Neural progenitor cell (in vitro differentiated cells): ENCODE data around the gene MLN.

Experiments used
- CTCF ChIP-seq: fragments of 200-600 bp; sonication (generic); IDR thresholded peaks from 2 replicates; pipeline ENCODE4 v1.5.1; 2017; ENCODE audit warnings: antibody characterized with exemption, mild to moderate bottlenecking
- EZH2 ChIP-seq: fragments of 200-600 bp; sonication (generic); IDR thresholded peaks from 2 replicates; pipeline ENCODE4 v1.6.1; 2017; ENCODE audit warnings: antibody characterized with exemption, mild to moderate bottlenecking, moderate library complexity
- EZH2phosphoT487 ChIP-seq: fragments of 200-600 bp; sonication (generic); IDR thresholded peaks from 2 replicates; pipeline ENCODE4 v1.6.1; 2017; ENCODE audit warnings: antibody characterized with exemption

- TF ChIP-seq EZH2 (no peak), CTCF (no peak), EZH2phosphoT487 (no peak)
Measured at GRCh38 chr6:33853026-33853425, 49.2 kb upstream of the MLN start.
